GM19099 (cell line): ENCODE measurements around the gene ADK.

Source experiments
- POLR2A ChIP-seq: IDR thresholded peaks from 3 replicates; pipeline ENCODE4 v1.6.1; 2011; ENCODE audit warnings: low read depth; ENCODE audit not compliant: insufficient read length; ENCODE audit errors: extremely low read depth

Gene ADK

GRCh38 chr10:74194545-74194944 lies 43.5 kb downstream of the ADK start:
- no peak for TF ChIP-seq POLR2A

- no peak for TF ChIP-seq POLR2A
Measured at GRCh38 chr10:74194999-74195398, 44.0 kb downstream of the ADK start.

GRCh38 chr10:74199315-74199714 lies 48.3 kb downstream of the ADK start:
- no peak for TF ChIP-seq POLR2A

GRCh38 chr10:74202356-74202755 lies 51.3 kb downstream of the ADK start:
- no peak for TF ChIP-seq POLR2A

GRCh38 chr10:74206746-74207145 lies 55.7 kb downstream of the ADK start:
- no peak for TF ChIP-seq POLR2A

- no peak for TF ChIP-seq POLR2A
Measured at GRCh38 chr10:74207691-74208480, 56.9 kb downstream of the ADK start.

GRCh38 chr10:74208997-74209396 lies 58.0 kb downstream of the ADK start:
- TF ChIP-seq POLR2A: no peak

- TF ChIP-seq POLR2A: no peak
Measured at GRCh38 chr10:74213019-74213418, 62.0 kb downstream of the ADK start.

GRCh38 chr10:74213571-74214162 lies 62.6 kb downstream of the ADK start:
- TF ChIP-seq POLR2A: no peak

- no peak for TF ChIP-seq POLR2A
Measured at GRCh38 chr10:74223755-74224529, 72.9 kb downstream of the ADK start.

GRCh38 chr10:74227697-74228424 lies 76.8 kb downstream of the ADK start:
- no peak for TF ChIP-seq POLR2A

GRCh38 chr10:74231375-74231774 lies 80.4 kb downstream of the ADK start:
- no peak for TF ChIP-seq POLR2A

GRCh38 chr10:74233281-74233680 lies 82.3 kb downstream of the ADK start:
- no peak for TF ChIP-seq POLR2A

- TF ChIP-seq POLR2A: no peak
Measured at GRCh38 chr10:74234569-74234968, 83.5 kb downstream of the ADK start.

- no peak for TF ChIP-seq POLR2A
Measured at GRCh38 chr10:74238031-74238431, 87.0 kb downstream of the ADK start.
